ENCODE results near the gene LMO4. TPM values are rescaled to one million over a fixed set of nuclear protein-coding genes. Genes with fewer than 3 reads are reported as not detected.

Gene LMO4
- total RNA-seq, 1 donor from 2014 or later = 21.7 TPM

DNA sequence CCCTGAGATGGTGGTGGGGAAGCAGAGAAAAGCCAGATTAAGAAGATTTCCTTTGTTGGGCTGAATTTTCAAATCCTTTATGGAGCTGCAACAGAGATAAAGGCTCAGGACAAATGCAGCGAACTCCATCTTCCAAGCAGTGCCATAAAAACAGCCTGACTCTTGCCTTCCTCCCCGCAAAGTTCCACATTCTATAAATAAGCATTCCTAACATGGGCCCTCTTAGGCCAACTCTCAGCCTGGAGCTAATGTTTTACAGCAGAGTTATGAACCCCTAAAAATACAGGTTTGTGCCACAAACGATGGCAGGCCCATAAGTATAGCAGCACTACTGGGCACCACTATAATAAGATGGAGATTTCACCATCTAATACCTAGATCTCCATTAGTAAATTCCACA lies 27.2 kb downstream of the LMO4 start:
- intact Hi-C loops (cut with micrococcal nuclease) = no loop called here

DNA sequence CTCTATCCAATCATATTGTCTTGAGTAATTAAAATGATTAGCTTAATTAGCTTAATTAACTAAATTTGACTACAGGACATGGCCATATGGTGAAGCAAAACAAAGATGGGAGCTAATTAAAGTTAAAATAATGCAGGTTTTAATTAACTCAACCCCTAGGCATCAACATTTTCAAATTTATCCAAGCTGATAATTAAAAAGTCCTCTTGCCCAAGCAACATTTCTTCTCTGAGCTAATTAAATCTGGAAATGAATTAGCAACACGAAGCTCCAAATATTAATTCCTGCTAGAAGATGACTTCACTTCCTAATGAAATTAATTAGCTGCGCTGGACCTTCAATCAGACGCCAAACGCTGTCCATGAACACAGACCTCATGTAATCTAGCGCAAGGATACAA lies 27.9 kb downstream of the LMO4 start:
- intact Hi-C loops (cut with micrococcal nuclease) = no loop called here

GRCh38 chr1:87358219-87358618 lies 29.5 kb downstream of the LMO4 start:
- intact Hi-C loops (cut with micrococcal nuclease) = no loop called here

DNA sequence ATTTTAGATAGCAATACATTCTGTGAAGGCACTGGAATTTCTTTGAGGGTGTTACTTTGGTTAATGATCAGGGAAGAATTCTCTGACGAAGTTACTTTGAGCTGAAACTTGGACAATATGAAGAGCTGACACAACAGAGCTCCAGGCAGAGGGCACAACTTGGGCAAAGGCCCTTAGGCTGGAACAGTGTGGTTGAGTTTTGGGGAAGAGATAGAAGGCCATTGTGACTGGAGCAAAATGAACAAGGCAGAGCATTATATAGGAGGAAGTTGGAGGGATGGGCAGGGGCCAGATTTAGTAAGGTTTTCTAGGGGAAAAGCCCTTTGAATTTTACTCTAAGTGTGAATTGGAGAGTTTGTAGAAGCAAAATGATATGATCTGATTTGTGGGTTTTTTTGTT lies 30.9 kb downstream of the LMO4 start:
- intact Hi-C loops (cut with micrococcal nuclease) = no loop called here

GRCh38 chr1:87362063-87362833 lies 33.6 kb downstream of the LMO4 start:
- intact Hi-C loops (cut with micrococcal nuclease) = no loop called here

DNA sequence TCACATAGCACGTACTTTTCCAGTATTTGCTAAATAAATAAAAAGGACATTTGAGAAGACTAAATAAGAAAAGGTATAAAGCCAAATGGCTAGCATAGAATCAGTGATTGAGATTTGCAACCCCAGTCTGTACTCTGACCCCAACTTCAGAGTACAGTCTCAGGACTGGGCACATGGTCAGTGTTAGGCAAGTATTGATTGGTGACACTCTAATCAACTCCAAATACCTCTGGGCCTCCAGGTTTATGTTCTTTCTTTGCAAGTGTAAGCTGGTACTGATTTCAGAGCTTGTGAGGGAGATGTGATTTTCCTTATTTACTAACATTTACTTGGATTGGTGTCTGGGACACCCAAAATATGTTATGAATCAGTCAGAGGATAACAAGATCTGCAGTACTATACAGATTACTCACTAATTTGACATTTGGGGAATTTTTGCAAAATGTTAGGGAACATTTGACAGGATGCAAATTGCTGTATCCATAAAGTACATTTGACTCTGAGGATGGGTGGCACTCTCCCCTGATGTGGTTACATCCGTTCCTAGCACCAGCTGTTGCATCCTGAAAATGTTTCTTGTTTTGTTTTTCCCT lies 34.2 kb downstream of the LMO4 start:
- intact Hi-C loops (cut with micrococcal nuclease) = no loop called here

DNA sequence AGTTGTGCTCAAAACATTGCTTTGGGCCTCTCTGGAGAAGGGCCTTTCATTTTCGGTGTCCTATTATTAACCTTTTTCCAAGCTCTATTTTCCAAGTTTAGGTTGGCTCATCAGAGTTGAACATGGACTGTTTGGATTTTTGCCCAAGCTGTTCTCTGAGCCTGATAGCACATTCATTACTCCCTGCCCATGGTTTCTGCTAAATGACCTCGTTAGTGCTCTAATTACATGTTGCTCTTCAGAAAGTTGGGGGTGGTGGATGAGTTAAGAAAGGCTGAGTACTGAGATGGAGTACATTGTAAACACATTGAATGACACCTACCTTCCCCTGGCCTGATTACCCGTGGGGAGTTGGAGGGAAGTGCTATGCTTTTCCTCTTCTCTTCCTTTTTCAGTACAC lies 38.9 kb downstream of the LMO4 start:
- intact Hi-C loops (cut with micrococcal nuclease) = no loop called here

GRCh38 chr1:87368907-87369306 lies 40.2 kb downstream of the LMO4 start:
- intact Hi-C loops (cut with micrococcal nuclease) = no loop called here

GRCh38 chr1:87369736-87370478 lies 41.2 kb downstream of the LMO4 start:
- intact Hi-C loops (cut with micrococcal nuclease) = no loop called here

- intact Hi-C loops (cut with micrococcal nuclease) = no loop called here
Measured at GRCh38 chr1:87370544-87370943, 41.9 kb downstream of the LMO4 start.

- intact Hi-C loops (cut with micrococcal nuclease) = no loop called here
Measured at GRCh38 chr1:87379306-87379705, 50.6 kb downstream of the LMO4 start.

DNA sequence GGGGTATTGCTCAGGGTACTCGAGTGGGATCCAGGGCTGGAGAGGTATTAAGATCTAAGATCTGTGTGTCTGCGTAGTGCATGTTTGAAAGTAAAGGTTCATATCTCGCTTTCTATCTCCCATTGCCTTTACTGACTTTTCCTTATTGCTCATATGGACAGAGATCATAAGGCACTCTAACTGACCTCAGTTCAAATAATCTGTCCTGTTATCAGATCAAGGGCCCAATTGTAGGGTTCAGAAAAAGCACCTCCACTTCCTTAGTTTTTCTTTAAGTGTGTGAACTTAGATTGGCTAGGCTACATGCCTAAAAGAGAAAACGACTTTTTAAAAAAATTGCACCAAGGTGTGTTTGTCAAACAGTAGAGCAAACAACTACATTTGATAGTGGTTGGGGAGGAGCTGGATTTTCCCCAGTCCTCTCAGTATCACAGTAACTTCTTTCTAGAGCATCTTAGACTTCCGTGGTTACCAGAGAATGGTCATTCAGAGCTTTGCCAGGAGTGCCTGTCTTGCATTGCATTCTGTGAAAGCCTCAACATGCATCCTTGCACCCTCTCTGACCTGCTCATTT lies 57.6 kb downstream of the LMO4 start:
- intact Hi-C loops (cut with micrococcal nuclease) = no loop called here

DNA sequence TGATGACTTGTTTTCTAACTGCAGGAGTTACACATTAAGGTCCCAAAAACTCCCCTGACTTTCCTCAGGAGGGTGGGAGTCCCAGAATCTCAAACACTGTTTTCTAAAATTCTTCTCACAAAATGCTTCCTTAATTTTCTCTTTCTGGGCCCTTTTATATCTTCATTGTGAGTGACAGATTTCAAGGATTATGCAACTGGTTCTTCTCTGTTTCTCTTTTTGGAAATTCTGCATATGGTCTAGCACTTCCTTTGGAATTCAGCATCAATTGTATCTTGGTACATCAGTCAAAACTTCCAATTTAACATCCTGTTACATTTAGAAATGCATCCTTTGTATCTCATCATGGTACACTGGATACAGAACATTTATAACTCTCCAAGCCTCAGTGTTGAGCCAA lies 59.7 kb downstream of the LMO4 start:
- intact Hi-C loops (cut with micrococcal nuclease) = no loop called here

DNA sequence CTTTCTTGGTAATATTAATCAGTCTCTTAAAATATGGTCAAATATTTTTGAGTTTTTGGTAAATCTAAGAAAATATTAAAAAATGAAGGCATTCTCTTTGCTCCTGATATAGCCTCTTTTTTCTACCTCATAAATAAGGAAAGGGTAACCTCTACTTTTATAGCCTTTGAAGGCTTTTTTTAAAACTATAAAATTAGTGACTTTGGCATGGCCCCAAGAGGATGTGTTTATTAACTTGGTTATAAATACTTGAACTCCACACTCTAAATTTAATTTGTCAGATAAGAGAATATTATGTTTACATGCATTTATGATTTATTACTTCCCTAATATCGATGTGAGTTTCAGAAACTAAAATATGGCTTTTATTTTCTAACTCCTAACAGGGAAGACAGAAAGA lies 60.3 kb downstream of the LMO4 start:
- intact Hi-C loops (cut with micrococcal nuclease) = no loop called here

- intact Hi-C loops (cut with micrococcal nuclease) = no loop called here
Measured at GRCh38 chr1:87389546-87389945, 60.9 kb downstream of the LMO4 start.

- intact Hi-C loops (cut with micrococcal nuclease) = no loop called here
Measured at GRCh38 chr1:87392248-87393192, 63.8 kb downstream of the LMO4 start.

GRCh38 chr1:87393445-87394085 lies 64.9 kb downstream of the LMO4 start:
- intact Hi-C loops (cut with micrococcal nuclease) = no loop called here

DNA sequence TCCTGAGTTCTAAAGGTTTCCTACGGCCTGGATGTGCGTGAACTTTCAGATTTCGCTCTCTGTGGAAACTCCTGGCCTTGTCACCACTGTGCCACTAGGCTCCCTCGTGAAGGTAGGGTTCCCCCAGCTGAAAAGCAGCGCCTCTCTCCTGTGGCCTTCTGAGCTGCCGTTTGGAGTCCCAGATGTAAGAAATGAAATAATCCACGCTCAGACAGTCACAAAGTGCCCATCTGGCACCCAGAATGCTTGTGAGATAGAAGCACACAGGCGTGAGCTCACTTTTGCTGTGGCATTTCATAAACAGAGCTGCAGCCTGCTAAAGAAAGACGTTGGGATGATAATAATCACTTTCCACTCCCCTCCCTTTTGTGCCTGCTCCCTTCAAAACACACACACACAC lies 65.8 kb downstream of the LMO4 start:
- intact Hi-C loops (cut with micrococcal nuclease) = no loop called here

- intact Hi-C loops (cut with micrococcal nuclease) = no loop called here
Measured at GRCh38 chr1:87394982-87395381, 66.3 kb downstream of the LMO4 start.

Measured in T-helper 2 cell treated with Interferon-gamma antibody and Interleukin-4, amounts not matched to agents 100 ng/mL and 5 ng/mL, for 36 hours (primary cell).